DOHH2 (cell line): ENCODE results near the gene TBXA2R.

Experiments used
- EZH2phosphoT487 ChIP-seq: fragments of 200-600 bp; sonication (generic); IDR thresholded peaks from 2 replicates; pipeline ENCODE4 v1.6.1; 2017; ENCODE audit warnings: borderline replicate concordance, mild to moderate bottlenecking, antibody characterized with exemption, low read length, moderate library complexity, mixed read lengths
- TF ChIP-seq, protein P1 (sequence below): fragments of 200-600 bp; sonication (generic); IDR thresholded peaks from one replicate; pipeline ENCODE4 v1.5.1; 2014; ENCODE audit warnings: antibody characterized with exemption, mild to moderate bottlenecking, low read depth, low read length; ENCODE audit not compliant: poor library complexity, severe bottlenecking

- TF ChIP-seq, protein P1, sequence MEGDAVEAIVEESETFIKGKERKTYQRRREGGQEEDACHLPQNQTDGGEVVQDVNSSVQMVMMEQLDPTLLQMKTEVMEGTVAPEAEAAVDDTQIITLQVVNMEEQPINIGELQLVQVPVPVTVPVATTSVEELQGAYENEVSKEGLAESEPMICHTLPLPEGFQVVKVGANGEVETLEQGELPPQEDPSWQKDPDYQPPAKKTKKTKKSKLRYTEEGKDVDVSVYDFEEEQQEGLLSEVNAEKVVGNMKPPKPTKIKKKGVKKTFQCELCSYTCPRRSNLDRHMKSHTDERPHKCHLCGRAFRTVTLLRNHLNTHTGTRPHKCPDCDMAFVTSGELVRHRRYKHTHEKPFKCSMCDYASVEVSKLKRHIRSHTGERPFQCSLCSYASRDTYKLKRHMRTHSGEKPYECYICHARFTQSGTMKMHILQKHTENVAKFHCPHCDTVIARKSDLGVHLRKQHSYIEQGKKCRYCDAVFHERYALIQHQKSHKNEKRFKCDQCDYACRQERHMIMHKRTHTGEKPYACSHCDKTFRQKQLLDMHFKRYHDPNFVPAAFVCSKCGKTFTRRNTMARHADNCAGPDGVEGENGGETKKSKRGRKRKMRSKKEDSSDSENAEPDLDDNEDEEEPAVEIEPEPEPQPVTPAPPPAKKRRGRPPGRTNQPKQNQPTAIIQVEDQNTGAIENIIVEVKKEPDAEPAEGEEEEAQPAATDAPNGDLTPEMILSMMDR: no peak
- no peak for TF ChIP-seq EZH2phosphoT487
These were observed 4.4 kb upstream of the TBXA2R start for GRCh38 chr19:3610745-3611717.
